Fibroblast of skin of scalp (primary cell): ENCODE data around the gene MOB2. TPM values are rescaled to one million over a fixed set of nuclear protein-coding genes. Genes with fewer than 3 reads are reported as not detected.

Experiments
- DNase-seq: peaks from one replicate; pipeline ENCODE4 v3.0.0-alpha.2; 2013
- polyA plus RNA-seq, 2 experiments: library from polyadenylated mRNA; unstranded; fragments of 120-200 nt; gene quantifications; one replicate each; pipeline ENCODE4 v1.2.1, GENCODE V29; 2013; ENCODE audit not compliant: insufficient read length in 2 of 2

The MOB2 gene, protein sequence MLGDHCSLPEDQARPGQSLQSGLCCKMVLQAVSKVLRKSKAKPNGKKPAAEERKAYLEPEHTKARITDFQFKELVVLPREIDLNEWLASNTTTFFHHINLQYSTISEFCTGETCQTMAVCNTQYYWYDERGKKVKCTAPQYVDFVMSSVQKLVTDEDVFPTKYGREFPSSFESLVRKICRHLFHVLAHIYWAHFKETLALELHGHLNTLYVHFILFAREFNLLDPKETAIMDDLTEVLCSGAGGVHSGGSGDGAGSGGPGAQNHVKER
- 23.3 TPM for polyA plus RNA-seq (2013, experiment 1 of 2; ENCODE audit: insufficient read length)
- 21.0 TPM for polyA plus RNA-seq (2013, experiment 2 of 2; ENCODE audit: insufficient read length)

DNA sequence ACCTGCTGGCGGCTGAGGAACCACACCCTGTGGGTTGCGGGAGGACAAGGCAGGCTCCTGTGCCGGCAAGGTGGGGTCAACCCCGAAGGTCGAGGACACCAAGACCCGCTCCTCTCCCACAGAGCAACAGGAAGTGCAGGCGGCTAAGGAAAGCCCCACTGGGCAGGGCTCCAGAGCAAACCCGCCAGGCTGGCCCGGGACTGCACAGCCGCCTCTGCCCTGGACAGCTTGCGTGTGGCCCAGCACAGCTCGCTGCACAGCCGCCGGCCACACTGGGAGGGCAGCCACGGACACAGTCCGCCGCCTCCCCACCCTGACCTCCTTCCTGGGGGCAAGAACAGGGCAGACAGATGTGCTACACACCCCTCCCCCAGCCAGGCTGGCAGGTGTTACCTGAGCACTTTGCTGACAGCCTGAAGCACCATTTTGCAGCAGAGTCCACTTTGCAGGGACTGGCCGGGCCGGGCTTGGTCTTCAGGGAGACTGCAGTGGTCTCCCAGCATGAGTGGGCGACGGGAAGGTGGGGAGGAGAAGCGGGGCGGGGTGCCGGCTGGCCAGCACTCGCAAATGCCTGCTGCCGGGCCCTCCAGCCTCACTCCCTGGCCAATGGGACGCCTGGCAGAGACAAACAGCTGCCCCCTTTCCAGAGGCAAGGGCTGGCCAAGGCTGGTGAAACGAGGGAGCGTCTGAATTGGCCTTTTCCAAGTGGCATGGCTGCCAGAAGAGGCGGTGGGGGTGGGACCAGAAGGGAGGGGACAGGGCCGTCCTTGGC lies at the start of gene MOB2:
TSS of gene MOB2 (minus strand) at position 726 of the 772 bp plus-strand sequence. CDS start at position 503, 223 bp downstream.
- DNase-seq: no peak

DNA sequence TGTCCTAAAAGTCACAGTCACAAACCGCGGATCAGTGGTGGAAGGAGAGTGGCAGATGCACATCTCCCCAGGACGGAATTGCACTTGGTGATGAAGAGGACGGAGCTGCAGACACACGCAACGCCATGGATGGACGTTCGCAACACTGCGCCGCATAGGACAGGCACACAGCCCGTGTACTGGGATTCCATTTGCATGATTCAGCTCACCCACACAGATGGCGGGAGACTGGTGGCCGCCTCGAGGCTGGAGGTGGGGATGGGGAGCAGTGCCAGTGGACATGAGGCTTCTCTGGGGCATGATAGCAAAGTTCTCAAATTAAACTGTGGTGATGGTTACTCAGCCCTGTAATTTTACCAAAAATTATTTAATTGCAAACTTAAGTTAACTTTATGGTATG lies 48.1 kb upstream of the MOB2 start:
- no peak for DNase-seq

DNA sequence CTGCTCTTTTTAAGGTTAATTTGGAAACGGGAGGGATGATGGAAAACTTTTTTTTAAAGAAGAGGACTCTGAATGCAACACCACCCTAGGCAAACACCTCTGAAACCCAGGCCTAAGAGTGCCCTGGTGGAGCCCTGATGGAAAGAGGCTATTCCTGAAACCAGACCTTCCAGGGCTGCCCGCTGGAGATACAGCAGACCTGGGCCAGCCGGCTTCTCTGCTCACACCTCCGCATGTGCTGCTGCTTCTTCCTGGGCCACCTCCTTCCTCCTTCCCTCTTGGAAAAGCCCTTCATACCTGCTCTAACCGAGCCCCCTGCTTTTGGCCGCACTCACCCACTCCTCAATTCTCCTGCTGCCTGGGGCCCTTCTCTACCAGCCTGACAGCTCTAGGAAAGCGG lies 47.6 kb upstream of the MOB2 start:
- DNase-seq: no peak

DNA sequence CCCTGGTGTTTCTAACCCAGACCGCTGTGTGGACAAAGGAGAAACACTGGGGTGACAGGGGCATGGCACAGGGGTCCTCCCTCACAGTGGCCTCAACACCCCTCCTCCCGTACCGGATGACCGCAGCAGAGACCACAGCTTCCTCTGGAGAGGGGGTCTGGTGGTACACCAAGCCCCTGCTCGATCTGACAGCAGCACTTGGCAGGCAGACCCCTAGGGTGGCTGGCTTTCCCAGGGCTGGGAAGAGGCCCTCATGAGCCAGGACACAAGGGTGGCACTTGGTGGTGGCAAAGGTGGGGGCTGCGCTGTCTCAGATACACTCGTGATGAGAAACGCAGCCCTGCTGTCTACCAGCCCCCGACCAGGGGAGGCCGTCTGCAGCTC lies 46.8 kb upstream of the MOB2 start:
- no peak for DNase-seq

DNA sequence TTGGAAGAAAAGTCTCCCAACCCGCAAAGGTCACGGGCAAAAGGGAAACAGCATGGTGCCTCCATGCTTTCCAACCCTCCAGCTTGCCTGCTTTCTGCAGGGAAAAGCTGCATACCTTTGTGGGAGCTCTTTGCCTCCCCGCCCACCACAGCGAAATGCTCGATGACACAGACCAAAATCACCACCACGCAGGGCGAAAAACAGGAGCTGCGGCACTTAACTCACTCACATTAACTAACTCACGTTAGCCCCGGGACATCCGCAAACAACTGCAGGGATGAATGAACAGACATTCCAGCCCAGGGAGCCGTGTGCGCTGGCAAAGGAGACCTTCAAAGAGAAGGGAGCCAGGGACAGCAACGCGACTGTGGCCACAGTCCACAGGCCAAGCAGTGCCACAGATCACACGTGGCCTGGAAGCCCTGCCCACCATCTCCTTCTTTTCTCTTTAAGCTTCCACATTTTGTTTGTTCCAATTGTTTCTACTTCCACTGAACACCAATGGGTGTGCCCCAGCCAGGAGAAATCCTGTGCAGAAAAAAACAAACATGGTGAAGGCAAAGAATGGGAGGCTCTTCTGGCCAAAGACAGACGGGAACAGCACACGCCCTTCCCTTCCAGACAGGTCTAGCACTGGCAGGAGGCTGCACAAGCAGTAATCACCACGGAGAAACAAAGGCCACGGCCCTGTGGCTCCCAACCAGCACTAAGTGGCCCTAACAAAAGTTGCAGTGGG lies 46.2 kb upstream of the MOB2 start:
- no peak for DNase-seq

DNA sequence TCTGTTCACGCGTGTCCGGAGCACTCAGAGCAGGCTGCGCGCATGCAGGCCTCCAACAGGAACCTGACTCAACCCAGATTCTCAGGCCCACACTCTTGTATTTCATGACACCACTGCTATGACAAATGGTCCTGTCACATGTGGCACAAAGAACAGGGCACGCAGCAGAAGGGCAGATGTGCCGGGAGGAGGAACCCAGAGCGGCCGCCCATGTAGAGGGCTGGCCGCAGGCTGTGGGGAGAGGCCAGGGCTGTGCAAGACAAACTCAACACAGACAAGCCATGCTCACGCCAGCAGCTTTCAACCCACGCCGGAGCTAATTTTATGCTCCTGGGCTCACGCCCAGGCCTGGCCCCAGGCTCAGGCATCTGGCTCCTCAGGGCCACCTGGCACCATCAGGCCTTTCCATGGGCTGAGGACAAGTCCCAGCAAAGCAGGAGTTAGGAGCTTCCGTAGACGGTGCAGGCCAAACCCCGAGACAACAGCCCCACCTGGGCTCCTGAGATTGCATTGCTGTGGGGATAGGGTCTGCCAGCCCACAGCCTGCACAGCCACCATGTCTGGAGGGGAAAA lies 45.5 kb upstream of the MOB2 start:
- no peak for DNase-seq

DNA sequence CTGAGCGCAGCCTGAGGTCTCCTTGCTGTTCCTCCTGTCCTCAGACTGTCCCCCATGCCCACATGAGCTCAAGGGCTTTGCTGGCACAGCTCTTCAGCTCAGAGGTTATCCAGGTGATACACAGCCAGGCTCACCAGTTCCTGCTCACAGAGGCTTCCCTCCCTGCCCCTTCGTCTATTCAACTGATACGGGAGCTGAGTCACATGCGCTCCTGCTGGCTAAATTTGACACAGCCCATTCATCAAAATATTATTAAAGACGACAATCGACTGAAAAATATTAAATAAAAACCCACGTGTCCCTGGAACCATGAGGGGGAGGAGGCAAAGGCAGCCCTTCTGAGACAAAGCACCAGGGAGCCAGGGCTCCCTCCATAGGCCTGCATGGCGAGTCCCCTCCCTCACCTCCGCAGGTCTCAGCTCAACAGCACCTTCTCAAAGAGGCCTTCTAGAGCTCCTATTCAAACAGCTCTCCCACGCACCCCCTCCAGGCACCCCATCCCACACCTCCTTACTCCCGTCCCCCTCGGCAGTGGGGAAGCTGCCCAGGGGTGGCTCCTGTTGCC lies 45.0 kb upstream of the MOB2 start:
- DNase-seq: no peak

DNA sequence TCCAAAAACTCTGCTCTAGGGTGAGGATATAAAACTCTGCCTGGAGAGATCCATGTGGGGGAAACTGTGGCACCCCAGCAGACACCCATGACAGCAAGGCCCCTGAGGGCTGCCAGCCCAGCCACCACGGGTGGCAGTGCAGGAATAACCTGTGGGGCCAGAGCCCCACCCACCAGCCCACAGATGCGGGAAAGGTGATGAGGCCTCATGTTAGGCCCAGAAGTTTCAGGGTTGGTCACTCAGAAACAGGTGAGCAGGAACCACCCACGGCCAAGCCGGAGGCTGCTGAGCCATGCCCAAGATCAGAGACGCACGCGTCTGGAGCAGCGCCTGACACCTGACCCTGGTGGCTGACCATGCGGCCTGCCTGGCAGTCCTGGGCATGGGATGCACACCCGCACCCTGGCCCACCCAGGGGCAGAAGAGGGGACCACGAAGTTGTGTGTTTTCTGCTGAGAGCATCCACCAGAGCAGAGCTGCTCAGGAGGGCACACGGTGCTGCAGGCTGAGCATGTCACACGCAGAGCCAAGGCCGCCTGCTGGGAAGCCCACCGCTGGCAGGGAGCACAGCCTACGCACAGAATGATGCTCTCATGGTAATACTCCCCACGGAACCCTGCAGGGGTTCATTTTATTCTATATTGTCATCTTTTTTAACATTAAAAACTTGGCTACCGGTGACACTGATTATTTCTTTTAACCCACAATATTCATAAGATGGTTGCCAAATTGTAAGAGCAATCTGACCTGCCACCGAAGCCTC lies 44.3 kb upstream of the MOB2 start:
- no peak for DNase-seq

DNA sequence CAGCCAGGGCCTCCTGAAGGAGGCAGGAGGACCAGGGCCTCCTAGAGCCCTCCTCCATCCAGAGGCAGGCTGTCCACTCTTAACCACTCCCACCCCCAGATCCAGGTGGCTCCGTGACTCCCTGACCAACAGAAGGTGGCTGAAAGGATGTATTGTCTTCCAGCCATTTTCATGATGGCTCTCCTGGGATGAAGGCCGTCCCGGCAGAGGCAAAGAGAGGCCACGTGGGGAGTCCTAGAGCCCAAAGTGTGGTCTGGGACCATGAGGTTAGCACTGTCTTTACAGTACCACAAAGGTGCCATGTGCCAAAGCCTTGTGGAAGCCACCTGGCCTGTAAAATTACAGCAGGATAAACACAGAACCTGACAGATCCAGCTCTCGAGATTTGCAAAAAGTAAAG lies 43.2 kb upstream of the MOB2 start:
- DNase-seq: no peak

DNA sequence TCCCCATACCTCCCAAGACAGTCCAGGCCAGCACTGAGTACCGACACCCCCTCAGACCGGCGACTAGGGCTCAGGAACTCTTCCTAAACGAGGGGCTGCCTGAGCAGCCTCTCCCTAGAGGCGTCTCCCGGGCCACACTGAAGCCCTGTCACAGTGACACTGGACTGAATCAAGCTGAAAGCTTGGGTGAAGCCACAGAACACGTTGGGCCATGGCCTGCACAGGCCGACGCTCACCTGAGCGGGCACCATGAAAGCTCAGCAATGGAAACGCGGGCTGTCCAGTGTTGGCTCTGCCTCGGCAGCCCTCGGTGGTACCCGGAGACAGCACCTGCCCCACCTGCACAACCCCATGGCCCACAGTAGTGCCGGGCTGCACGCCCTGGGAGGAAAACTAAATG lies 42.7 kb upstream of the MOB2 start:
- no peak for DNase-seq

DNA sequence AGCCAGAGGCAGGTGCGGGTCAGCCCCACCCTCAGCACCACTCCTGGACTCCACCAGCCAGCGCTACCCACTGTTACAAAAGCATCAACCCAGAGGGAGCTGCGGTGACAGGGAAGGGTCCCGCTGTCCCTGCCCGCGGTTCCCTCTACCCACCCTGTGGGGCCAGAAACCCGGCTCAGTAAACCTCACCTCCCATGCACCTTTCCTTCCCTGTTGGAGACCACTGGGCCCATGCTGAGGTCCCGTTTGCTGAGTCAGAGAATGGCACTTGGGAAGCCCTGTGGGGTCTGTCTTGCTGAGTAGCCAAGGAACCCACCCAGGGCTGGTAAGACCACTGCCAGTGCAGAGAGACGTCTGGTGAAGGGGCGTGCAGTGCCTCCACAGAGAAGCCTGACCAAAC lies 42.1 kb upstream of the MOB2 start:
- no peak for DNase-seq

DNA sequence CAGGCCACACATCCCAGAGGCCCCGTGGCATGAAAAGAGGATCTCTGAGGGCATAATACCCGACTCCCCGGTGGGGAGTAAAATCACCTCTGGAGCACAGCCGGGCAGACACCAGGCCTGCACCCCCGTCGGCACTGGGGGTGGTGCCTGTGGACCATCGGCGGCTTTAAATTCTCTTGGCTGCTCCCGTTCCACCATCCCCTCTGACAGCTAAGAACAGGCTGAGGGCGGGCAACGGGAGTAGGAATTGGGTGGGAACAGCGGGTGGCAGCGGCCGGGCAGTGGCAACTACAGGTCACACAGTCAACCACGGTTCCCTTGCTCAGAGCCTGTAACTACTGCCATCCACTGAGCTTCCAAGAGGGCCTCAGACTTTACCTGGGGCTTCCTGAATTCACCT lies 40.2 kb upstream of the MOB2 start:
- no peak for DNase-seq

DNA sequence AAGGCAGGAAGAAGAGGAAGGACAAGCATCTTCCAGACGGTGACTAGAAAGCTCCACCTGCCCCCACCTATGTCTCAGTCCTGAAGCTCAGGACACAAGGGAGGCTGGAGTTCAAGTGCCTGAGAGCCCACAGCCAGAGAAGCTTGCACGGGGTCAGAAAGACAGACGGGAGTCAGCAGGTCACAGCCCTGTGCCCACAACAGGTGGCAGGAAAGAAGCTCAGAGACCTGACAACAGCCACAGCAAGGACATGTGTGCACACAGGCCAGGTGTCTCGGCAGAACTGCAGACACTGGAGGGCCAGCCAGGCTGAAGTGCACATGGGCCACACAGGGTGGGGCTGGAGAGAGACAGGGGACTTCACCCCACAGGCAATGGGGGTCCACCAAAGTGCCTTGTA lies 37.2 kb upstream of the MOB2 start:
- DNase-seq: no peak

DNA sequence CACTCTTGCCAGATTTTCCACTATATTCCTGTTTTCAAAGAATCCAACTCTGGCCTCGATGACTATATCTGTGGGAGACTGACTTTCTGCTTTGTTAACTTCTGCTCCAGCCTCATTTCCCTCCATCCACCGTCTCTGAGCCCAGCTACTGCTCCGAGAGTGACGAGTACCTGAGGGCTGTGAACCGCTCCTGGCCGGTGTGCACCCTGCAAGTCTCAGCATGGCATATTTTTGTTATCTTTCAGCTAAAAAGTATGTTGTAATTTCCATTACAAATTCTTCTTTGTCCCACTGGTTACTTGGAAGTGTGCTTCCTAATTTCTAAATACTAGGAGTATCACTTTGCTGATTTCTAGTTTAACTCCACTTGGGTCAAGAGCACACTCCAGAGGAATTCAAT lies 36.5 kb upstream of the MOB2 start:
- DNase-seq: no peak

DNA sequence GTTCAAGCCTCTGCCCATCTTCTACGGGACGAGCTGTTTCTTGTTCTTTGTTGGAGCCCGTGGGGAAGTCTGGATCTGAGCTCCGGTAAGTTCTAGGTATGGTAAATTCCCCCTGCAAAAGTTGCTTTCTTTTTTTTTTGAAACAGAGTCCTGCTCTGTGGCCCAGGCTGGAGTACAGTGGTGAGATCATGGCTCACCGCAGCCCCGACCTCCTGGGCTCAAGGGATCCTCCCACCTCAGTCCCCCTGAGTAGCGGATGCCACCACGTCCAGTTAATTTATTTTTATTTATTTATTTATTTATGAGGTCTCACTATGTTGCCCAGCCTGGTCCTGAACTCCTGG lies 35.5 kb upstream of the MOB2 start:
- no peak for DNase-seq

DNA sequence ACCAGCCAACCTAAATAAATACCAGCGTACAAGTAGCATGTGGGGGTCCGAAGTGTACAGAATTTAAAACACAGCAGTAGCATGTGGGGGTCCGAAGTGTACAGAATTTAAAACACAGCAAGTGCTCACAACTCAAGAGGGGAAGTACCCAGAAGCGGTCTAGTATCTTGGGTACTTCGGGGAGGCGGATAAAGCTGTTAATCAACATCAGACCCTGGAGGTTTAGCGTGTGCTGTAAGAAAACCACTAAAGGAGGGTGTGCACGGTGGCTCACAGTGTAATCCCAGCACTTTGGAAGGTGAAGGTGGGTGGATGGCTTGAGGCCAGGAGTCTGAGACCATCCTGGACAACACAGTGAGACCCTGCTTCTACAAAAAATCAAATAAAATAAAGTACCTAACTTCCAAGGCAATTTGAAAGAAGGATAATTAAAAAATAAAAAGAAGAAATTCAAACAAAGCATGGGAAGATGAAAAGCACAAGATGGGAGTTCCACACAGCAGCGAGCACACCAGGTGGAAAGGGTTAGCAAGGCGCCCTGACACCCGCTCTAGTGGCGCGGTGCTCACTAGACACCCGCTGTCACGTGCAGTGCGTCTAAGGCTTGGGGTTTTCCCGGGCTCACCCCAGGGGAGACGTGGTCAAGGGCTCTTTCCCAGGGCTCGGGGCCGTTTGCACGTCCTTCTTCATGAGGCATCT lies 35.0 kb upstream of the MOB2 start:
- DNase-seq: no peak

DNA sequence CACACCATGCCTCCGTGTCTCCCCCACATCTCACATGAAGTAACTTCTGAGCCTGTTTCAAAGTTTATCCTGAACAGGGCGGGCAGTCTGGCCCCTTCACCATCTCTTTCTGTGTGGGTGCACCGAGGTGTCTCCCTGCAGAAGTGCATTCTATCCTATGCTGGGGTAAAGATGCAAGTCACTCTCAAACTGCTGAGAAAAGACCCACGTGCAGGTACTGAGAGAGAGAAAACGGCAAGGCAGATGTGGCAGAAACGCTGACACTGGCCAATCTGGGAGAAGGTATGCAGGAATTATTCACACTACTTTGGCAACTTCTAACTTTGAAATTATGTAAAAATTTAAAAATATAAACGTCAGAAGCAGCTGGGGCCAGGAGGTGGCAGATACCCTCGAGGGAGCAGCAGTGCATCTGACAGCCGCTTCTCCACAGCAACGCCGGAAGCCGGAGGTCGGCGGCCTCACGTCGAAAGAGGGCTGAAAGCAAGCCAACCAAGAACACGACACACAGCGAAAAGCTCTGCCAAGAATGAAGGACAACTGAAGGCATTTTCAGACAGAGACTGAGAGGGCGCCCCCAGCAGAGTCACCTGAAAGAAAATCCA lies 34.2 kb upstream of the MOB2 start:
- no peak for DNase-seq

DNA sequence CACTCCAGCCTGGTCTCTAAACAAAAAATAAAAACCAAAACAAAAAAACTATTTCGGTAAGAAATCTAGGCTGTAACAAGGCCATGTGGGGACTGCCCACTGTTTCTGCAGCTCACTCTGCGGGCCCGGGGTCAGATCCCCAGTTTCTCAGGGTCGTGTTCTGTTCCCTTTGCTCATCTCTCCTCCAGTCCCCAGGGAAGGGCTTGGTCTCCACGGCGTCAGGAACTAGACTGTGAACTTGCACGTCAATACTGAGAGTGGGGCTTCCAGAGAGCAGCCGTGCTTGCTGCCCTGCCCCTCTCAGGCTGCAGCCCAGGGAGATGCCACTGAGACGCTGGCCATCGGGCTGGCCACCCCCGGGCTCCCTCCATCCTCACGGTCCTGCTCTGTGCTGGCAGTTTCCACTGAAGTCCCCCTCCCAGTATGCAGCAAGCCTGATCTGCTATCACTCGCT lies 33.7 kb upstream of the MOB2 start:
- no peak for DNase-seq

DNA sequence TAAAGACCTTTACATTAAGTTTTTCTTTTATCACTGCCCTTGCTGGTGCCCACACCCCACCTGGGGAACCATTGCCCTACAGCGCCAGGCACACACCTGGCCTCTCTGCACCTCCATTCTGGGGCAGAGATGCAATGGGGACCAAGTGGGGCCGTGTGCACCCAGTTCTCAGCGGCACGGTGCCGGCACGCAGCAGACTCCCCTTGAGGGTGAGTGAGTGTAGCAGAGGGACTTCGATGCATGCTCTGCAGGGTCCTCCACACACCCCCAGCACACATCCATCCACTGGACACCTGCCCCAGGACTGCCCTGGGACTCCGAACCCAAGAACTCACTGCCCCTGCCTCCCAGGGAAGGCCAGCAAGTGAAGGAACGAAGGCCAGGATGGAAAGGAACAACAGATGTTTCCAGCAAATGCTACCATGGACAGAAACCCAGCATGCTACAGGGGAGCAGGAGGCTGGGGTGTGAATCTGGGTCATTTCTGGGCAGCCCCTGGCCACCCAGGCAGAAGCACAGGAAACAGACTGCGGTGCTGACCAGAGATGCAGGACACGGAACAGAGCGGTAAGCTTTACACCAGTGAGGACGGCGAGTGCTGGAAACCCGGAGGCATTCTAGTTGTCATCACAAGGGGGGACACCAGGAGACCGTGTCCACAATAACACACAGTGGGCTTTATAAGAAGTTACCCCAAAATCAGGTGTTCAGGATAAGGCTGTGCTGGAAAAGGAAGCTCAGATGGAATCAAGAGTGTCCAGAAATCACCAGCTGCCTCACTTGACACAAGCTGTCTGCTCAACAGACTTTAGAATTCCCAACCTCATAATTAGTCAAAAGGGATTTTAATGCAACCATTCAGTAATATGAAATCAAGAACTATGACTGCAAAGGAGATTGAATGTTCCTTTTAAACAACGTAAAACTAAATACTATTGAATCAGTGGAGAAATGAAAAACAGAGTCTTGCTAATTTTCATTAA lies 32.7 kb upstream of the MOB2 start:
- no peak for DNase-seq

DNA sequence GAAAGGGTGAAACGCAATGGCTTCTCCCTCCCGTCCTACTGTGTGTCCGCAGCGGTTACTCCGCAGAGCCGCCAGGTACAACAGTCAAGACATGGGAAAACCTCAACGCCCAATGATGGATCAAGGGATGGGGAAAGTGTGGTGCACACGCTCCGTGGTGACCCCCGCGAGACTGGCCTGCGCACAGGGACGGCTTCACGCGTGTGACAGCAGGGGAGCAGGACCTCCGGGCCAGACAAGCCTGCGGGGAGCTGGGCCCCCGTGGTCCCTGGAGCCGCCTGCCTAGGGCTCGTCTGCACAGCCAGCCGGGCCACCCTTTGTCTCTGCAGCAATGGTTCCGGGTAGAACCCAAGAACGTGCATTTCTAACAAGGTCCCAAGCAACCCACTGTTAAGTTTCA lies 31.7 kb upstream of the MOB2 start:
- no peak for DNase-seq
